PC-9 (cell line): Measurements from ENCODE around the gene UBL4B. TPM values are rescaled to one million over a fixed set of nuclear protein-coding genes. Genes with fewer than 3 reads are reported as not detected.
"Not testable (repeated sequence)": the region's sequence is repeated elsewhere in the genome, so short reads cannot be mapped to it uniquely, and the experiment has no call there.

ENCODE experiments used
- BruUV-seq: library from RNA; stranded (reverse); fragments of 400-500 nt; replicated peaks from 2 replicates; lab custom pipeline; 2021; lab: Mats Ljungman, UMichigan
- CTCF ChIA-PET: fragments of 300-600 bp; sonication (Branson Sonifier 250); formaldehyde crosslinking; loops from one replicate; lab custom pipeline; 2022; ENCODE audit warnings: antibody characterized with exemption; lab: Charles Lee
- POLR2A ChIA-PET: fragments of 300-600 bp; sonication (Branson Sonifier 250); formaldehyde crosslinking; loops from one replicate; lab custom pipeline; 2022; ENCODE audit warnings: antibody characterized with exemption; ENCODE audit not compliant: unreplicated experiment; lab: Charles Lee
- DNase-seq, 2 experiments: peaks; one replicate each; pipeline versions ENCODE4 v3.0.0 to v3.0.0-alpha.2; 2015 to 2022; ENCODE audit warnings: mixed read lengths in 1 of 2
- H2AFZ ChIP-seq: fragments of 200-600 bp; sonication (generic); 2 replicates; pipeline ENCODE4 v1.8.1; 2017; ENCODE audit warnings: antibody characterized with exemption
- H3F3A ChIP-seq: fragments of 200-600 bp; sonication (generic); 2 replicates; pipeline ENCODE4 v1.8.1; 2017; ENCODE audit warnings: antibody characterized with exemption, mild to moderate bottlenecking, low read depth; ENCODE audit not compliant: insufficient read depth
- H3K27ac ChIP-seq: fragments of 200-600 bp; sonication (generic); 2 replicates; pipeline ENCODE4 v1.6.1; 2016; ENCODE audit warnings: mixed run types
- H3K27me3 ChIP-seq: fragments of 200-600 bp; sonication (generic); 2 replicates; pipeline ENCODE4 v1.6.1; 2016; ENCODE audit warnings: low read depth, mixed run types; ENCODE audit not compliant: insufficient read depth
- H3K36me3 ChIP-seq: fragments of 200-600 bp; sonication (generic); 2 replicates; pipeline ENCODE4 v1.6.1; 2016; ENCODE audit warnings: low read depth, mixed run types
- H3K4me1 ChIP-seq: fragments of 200-600 bp; sonication (generic); replicated peaks from 2 replicates; pipeline ENCODE4 v1.6.1; 2016; ENCODE audit warnings: mixed run types; ENCODE audit not compliant: insufficient read depth
- H3K4me2 ChIP-seq: fragments of 200-600 bp; sonication (generic); 2 replicates; pipeline ENCODE4 v1.6.1; 2017; ENCODE audit warnings: mixed run types
- H3K4me3 ChIP-seq: fragments of 200-600 bp; sonication (generic); 2 replicates; pipeline ENCODE4 v1.6.1; 2016; ENCODE audit warnings: mixed run types
- H3K79me2 ChIP-seq: fragments of 200-600 bp; sonication (generic); 2 replicates; pipeline ENCODE4 v1.6.1; 2017; ENCODE audit warnings: low read depth, mixed run types
- H3K9me2 ChIP-seq: fragments of 200-600 bp; sonication (generic); 2 replicates; pipeline ENCODE4 v1.8.1; 2017; ENCODE audit warnings: mild to moderate bottlenecking; ENCODE audit not compliant: insufficient read depth
- H3K9me3 ChIP-seq: fragments of 200-600 bp; sonication (generic); 2 replicates; pipeline ENCODE4 v1.8.1; 2016; ENCODE audit warnings: low read depth; ENCODE audit not compliant: insufficient read depth
- H4K20me1 ChIP-seq: fragments of 200-600 bp; sonication (generic); 2 replicates; pipeline ENCODE4 v1.8.1; 2017; ENCODE audit not compliant: insufficient read depth
- CTCF ChIP-seq: fragments of 200-600 bp; sonication (generic); conservative IDR thresholded peaks from 2 replicates; pipeline ENCODE4 v1.6.1; 2017; ENCODE audit warnings: mixed run types, antibody characterized with exemption, mild to moderate bottlenecking, moderate library complexity
- EZH2 ChIP-seq: fragments of 200-600 bp; sonication (generic); IDR thresholded peaks from 2 replicates; pipeline ENCODE4 v1.8.0; 2017; ENCODE audit warnings: antibody characterized with exemption, low read depth
- intact Hi-C: fragments of 100-400 bp; cut with micrococcal nuclease; formaldehyde crosslinking; loops from one replicate; pipeline ENCODE4 v1.10.0; 2022; ENCODE audit not compliant: unreplicated experiment
- total RNA-seq: library from RNA; stranded (reverse); gene quantifications from 2 replicates; pipeline ENCODE4 v1.2.3, GENCODE V29; 2021

The UBL4B gene
- total RNA-seq, 1 experiment from 2014 or later: 0.24 TPM

- H3F3A ChIP-seq: no peaks in the 10 kb centered on the region
- no peak overlapping the region for H2AFZ ChIP-seq
- no peaks in the 10 kb centered on the region for H3K9me2 ChIP-seq
- H4K20me1 ChIP-seq: no peaks in the 10 kb centered on the region
- no peaks in the 10 kb centered on the region for H3K9me3 ChIP-seq
- H3K79me2 ChIP-seq: no peaks in the 10 kb centered on the region
- CTCF ChIA-PET: no interaction called here
- DNase-seq: no peak
- TF ChIP-seq EZH2 (no peak), CTCF (no peak)
- intact Hi-C loops: no loop called here
- POLR2A ChIA-PET: interaction anchor here (0.5 kb wide), 1 partner anchor 25 kb away, joined by 3 read pairs; no protein-coding TSS in a partner anchor
- H3K4me1 ChIP-seq: no peaks in the 10 kb centered on the region
- no TSS peak for BruUV-seq
- H3K4me2 ChIP-seq: no peak overlapping the region
- no peak overlapping the region for H3K4me3 ChIP-seq
- no peak overlapping the region for H3K27ac ChIP-seq
- 0 out of 2 replicates have a peak, but pooled peaks cover 6% of the 10 kb centered on the region for H3K36me3 ChIP-seq
- H3K27me3 ChIP-seq: no peaks in the 10 kb centered on the region
Observed at GRCh38 chr1:110076789-110077500, 35.3 kb upstream of the UBL4B start.

DNA sequence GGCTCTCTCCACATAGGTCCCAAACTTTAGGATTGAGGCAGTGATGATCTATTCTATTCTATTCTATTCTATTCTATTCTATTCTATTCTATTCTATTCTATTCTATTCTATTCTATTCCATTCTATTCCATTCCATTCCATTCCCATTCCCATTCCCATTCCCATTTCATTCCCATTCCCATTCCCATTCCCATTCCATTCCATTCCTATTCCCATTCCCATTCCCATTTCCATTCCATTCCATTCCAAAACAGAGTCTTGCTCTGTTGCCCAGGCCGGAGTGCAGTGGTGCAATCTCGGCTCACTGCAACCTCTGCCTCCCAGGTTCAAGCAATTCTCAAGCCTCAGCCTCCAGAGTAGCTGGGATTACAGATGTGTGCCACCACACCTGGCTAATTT is 32.2 kb upstream of the UBL4B start:
- H3K9me2 ChIP-seq, H3K36me3 ChIP-seq, H2AFZ ChIP-seq, DNase-seq, H3K4me1 ChIP-seq, H3K27me3 ChIP-seq, H4K20me1 ChIP-seq, BruUV-seq, intact Hi-C loops, H3K4me2 ChIP-seq, H3K4me3 ChIP-seq, H3K79me2 ChIP-seq, H3K9me3 ChIP-seq, POLR2A ChIA-PET, H3K27ac ChIP-seq, H3F3A ChIP-seq: not testable (repeated sequence)
- CTCF ChIA-PET: interaction anchor here (0.7 kb wide), 1 partner anchor 11 kb away, joined by 4 read pairs; no protein-coding TSS in a partner anchor

- Histone ChIP-seq H3F3A (peaks cover 14% of the 10 kb centered on the region), H3K27ac (no peak overlapping the region), H3K79me2 (no peaks in the 10 kb centered on the region), H3K4me1 (peaks cover 11% of the 10 kb centered on the region), H3K36me3 (no peaks in the 10 kb centered on the region), H3K9me3 (no peaks in the 10 kb centered on the region), H2AFZ (no peak overlapping the region), H4K20me1 (no peaks in the 10 kb centered on the region), H3K4me2 (no peak overlapping the region), H3K9me2 (no peaks in the 10 kb centered on the region), H3K4me3 (no peak overlapping the region), H3K27me3 (no peaks in the 10 kb centered on the region)
- BruUV-seq: no TSS peak
- DNase-seq: no peak
- TF ChIP-seq CTCF (no peak), EZH2 (no peak)
- intact Hi-C loops: no loop called here
- CTCF ChIA-PET: interaction anchor here (0.5 to 1.1 kb wide), 2 partner anchors 25 to 32 kb away, joined by 4 to 5 read pairs; no protein-coding TSS in a partner anchor
- POLR2A ChIA-PET: no interaction called here
Observed at GRCh38 chr1:110081061-110081460, 31.2 kb upstream of the UBL4B start.
